Cardiac ventricle fibroblast (primary cell): ENCODE measurements around the gene HRH1. TPM values are rescaled to one million over a fixed set of nuclear protein-coding genes. Genes with fewer than 3 reads are reported as not detected.

ENCODE experiments used
- total RNA-seq: library from RNA; depleted of rRNA; stranded (reverse); fragments of >200 nt; gene quantifications from 2 replicates; pipeline ENCODE4 v1.2.3, GENCODE V29; 2015

Gene HRH1
- 13.5 and 13.8 TPM in 2 replicates for total RNA-seq

GRCh38 chr3:11154036-11154952, at the start of gene HRH1:
Gene HRH1 (plus strand): TSS chr3:11154493. CDS start chr3:11259038, 104,545 bp downstream.

GRCh38 chr3:11271986-11272904, 118.0 kb downstream of the HRH1 start, which contains the start of gene ATG7:
Gene ATG7 (plus strand): TSS chr3:11272397. CDS start chr3:11298696, 26,299 bp downstream.

Other genes with a start within 250 kb of the HRH1 start
- not detected in 2 replicates for gene SLC6A1, start 161.7 kb upstream of the HRH1 start, total RNA-seq
- gene ATG7, start 117.9 kb downstream of the HRH1 start, total RNA-seq: 29.1 and 29.2 TPM in 2 replicates